Measurements from ENCODE around the gene DOCK9. TPM values are rescaled to one million over a fixed set of nuclear protein-coding genes. Genes with fewer than 3 reads are reported as not detected.
"Not testable (repeated sequence)": the region's sequence is repeated elsewhere in the genome, so short reads cannot be mapped to it uniquely, and the experiment has no call there.

DOCK9 gene
- total RNA-seq, 2 experiments from 2014 or later = 129 to 132 TPM

DNA sequence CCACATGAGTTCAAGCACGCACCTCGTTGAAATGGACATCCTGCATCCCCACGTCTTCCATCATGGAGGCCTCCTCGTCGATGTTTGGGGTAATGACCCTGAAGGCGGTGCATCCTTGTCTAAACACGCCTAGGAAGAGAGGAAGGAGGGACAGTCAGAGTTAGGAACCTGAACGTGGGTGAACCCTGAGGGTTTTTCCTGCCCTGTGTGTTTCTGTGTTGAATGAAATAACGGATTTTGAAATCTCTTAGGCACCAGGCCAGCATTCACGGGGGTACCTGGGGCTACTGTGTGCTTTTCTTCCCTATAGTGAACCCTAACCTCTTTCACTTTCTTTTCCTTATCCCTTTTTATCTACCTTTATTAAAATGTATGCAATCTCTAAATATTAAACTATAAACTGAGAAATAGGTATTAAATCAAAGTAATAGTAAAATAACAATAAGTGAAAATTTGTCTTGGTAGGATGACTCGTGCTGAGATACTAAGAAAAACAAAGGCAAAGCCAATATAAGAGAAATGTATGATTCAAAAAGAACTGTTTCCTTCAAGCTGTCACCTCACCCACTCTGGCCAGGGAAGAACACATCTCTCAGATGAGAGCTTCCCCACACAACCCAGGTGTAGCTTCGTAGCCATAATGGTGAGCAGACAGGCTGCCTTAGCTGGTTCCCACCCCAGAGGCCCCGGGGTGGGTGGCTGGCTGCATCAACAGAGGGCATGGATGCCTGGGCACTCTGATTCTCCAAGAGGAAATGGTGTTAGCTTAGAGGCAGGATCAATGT is 153.3 kb downstream of the DOCK9 start:
- Mint-ChIP-seq H3K4me3 (no peak overlapping the region), H3K27me3 (no peaks in the 10 kb centered on the region), H3K4me1 (peaks cover 21% of the 10 kb centered on the region), H3K27ac (peak overlapping the region; percentile 13), H3K36me3 (ENCODE audit: low read depth) (peaks cover 73% of the 10 kb centered on the region), H3K9me3 (no peaks in the 10 kb centered on the region)
- ChIA-PET CTCF (no interaction called here), POLR2A (no interaction called here)
- DNase-seq = no peak

DNA sequence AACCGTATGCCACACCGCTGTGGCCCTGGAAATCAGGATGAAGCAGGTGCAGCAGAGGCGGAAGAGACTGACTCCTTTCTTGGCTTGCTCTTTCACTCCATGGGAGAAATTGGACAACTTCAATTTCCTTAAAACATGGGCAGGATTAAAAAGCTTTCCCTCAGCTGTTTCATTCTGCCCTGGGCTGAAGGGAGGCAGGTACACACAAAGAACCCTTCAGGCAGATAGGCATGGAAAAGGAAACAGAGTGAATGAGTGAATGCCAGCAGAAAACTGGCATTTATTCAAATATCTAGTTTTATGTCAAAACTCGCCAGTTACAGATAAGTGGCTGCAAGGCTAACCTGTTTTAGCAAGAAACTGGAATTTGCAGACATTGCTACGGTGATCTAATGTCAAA is 154.4 kb downstream of the DOCK9 start:
- Mint-ChIP-seq H3K9me3 (no peaks in the 10 kb centered on the region), H3K27ac (no peak overlapping the region), H3K36me3 (ENCODE audit: low read depth) (peaks cover 64% of the 10 kb centered on the region), H3K27me3 (no peaks in the 10 kb centered on the region), H3K4me3 (no peak overlapping the region), H3K4me1 (peaks cover 21% of the 10 kb centered on the region)
- ChIA-PET POLR2A (no interaction called here), CTCF (no interaction called here)
- no peak for DNase-seq

DNA sequence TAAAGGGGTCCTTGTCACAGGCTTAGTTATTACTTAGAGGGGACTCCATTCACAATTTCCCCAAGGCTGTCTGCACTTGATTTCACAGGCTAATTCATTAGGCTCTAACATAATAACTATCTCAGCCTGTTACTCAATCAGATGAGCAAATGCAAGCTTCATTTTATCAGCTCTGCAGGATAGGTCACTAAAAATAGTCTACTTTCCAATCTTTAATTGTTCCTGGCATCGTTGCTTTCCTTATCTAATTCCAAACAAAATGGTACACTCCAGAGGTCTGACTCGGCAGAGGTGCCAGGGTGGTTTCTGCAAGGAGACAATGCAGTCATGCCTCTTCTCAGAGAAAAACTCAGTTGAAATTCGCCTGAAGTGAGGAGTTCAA is 155.6 kb downstream of the DOCK9 start:
- Mint-ChIP-seq H3K9me3 (no peaks in the 10 kb centered on the region), H3K36me3 (ENCODE audit: low read depth) (peaks cover 55% of the 10 kb centered on the region), H3K27ac (no peak overlapping the region), H3K4me1 (peaks cover 21% of the 10 kb centered on the region), H3K4me3 (no peak overlapping the region), H3K27me3 (no peaks in the 10 kb centered on the region)
- ChIA-PET POLR2A (no interaction called here), CTCF (no interaction called here)
- no peak for DNase-seq

DNA sequence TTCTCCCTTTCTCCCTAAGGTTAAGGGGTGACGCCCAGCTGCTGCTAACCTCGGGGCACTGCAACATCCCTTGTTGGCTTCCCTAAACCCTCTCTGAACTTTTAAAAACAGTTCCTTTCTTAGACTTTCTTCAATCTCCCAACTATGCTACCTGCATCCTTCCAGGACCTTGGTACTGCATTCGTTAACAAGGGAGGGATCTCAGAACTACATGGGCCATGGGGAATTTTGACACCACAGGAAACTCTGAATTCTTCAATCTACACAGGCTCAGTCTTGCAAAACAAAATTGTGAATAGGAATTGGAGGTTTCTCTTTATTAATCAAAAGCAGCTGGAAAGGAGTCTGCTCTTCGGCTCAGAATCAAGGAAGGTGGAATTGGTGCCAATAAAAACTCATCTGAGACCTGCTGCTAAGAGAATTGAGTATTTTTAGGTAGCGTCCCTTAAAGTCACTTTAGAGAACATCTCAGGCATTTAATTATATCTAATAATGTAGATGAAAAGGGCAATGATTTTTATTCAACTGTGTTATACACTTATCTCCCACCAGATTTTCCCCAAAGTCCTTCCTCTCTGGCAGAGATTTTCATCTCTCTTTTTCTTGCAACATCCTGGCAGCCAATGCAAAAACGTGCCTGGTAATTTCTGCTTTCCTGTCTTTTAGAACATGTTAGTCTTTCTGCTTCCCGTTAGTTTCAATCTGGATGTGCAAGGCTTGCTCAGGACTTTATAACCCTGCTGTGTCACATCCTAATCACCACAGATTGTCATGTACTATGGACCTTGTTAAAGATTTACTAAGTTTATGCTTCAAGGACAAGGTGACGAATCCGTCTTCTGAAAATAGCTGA is 156.3 kb downstream of the DOCK9 start:
- Mint-ChIP-seq H3K4me3 (no peak overlapping the region), H3K27me3 (no peaks in the 10 kb centered on the region), H3K9me3 (no peaks in the 10 kb centered on the region), H3K36me3 (ENCODE audit: low read depth) (peaks cover 55% of the 10 kb centered on the region), H3K4me1 (peaks cover 18% of the 10 kb centered on the region), H3K27ac (no peak overlapping the region)
- ChIA-PET CTCF (no interaction called here), POLR2A (no interaction called here)
- no peak for DNase-seq

DNA sequence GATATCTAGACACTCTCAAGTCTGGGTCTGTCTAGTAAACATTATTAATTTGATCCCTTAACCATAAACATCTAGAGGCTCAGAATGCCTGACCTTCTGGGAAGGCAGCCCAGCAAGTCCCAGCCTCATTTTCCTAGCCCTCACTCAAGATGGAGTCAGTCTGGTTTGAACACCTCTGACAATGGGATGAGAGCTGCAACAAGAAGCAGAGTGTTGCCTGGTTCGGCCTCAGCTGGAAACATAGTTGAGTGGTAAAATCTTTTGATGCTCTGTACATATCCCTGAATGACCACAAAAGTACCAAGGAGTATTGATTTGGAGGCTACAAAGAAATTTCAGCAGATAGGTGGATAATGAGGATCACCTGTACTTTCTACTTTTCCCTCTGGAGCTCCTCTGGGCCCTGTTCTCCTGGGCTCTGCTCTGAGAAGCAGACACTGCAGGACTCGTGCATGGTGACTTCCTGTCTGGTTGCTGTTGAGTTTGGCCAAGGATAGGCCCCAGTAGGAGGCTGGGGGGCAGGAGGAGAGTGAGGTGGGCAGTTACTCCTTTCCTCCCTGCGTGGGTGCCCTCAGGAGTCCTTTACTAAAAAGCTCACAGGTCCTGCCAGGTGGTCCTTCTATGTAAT is 157.0 kb downstream of the DOCK9 start:
- Mint-ChIP-seq H3K36me3 (ENCODE audit: low read depth) (peaks cover 54% of the 10 kb centered on the region), H3K27ac (no peak overlapping the region), H3K4me1 (peaks cover 11% of the 10 kb centered on the region), H3K27me3 (no peaks in the 10 kb centered on the region), H3K4me3 (no peak overlapping the region), H3K9me3 (no peaks in the 10 kb centered on the region)
- ChIA-PET CTCF (interaction anchor here (0.6 to 0.8 kb wide), 2 partner anchors 22 to 666 kb away, joined by 3 read pairs; no protein-coding TSS in a partner anchor), POLR2A (no interaction called here)
- DNase-seq = no peak

- H3K27ac Mint-ChIP-seq = no peak overlapping the region
- H3K27me3 Mint-ChIP-seq = no peaks in the 10 kb centered on the region
- peaks cover 53% of the 10 kb centered on the region for H3K36me3 Mint-ChIP-seq (ENCODE audit: low read depth)
- CTCF ChIA-PET = interaction anchor here (0.6 to 0.8 kb wide), 2 partner anchors 22 to 665 kb away, joined by 3 read pairs; no protein-coding TSS in a partner anchor
- H3K4me1 Mint-ChIP-seq = peaks cover 8% of the 10 kb centered on the region
- H3K4me3 Mint-ChIP-seq = no peak overlapping the region
- POLR2A ChIA-PET = no interaction called here
- no peaks in the 10 kb centered on the region for H3K9me3 Mint-ChIP-seq
- DNase-seq = no peak
Observed at GRCh38 chr13:98820300-98820699, 157.6 kb downstream of the DOCK9 start.

DNA sequence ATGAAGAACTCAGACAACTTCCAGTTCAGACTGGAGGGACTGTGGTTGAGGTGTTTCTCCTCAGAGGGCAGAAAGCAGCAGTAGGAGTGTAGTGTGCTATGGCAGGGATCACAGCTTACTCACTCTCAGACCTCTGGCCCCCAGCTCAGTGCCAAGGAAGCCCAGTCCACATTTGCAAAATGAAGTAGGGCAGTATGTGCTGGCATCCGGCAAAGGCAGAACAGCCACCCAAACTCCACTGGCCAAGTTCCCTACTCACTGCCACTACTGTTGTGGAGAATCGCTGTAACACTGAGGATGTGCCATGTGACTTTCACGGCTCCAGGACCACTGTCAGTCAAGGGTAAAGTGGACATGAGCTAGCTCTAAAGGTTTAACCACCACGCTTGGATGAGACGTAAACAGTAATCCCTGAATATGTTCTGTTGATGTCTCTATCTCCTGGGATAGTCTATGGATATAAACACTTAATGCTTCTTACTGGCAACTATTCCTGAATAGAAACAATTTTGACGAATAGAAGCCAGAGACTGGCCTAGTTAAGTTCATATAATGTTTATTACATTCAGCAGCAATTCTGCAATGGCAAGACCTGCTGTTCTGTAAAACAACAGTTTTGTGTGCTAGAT is 158.4 kb downstream of the DOCK9 start:
- H3K36me3 Mint-ChIP-seq (ENCODE audit: low read depth) = peaks cover 46% of the 10 kb centered on the region
- CTCF ChIA-PET = interaction anchor here (0.9 to 1.2 kb wide), 2 partner anchors 9 to 24 kb away, joined by 3 read pairs; no protein-coding TSS in a partner anchor
- no peak overlapping the region for H3K4me3 Mint-ChIP-seq

DNA sequence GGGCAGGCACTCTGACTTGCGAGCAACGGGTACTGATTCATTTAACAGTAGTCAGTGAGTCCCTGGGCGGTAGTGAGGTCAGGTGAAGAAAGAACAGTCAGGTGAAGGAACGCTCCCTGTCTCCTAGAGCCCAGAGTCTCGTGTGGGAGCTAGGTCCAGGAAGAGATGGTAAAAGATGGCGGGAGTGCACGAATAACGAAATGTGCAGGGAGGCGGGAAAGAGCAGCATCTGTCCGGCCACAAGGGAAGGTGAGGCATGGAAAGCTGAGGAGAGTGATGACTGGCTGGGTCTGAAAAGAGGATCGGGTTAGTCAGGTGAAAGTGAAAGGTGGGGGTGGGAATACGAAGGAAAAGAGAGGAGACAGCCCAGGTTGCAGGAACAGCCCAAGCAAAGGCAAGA is 161.5 kb downstream of the DOCK9 start:
- Mint-ChIP-seq H3K27ac (no peak overlapping the region), H3K9me3 (no peaks in the 10 kb centered on the region), H3K4me1 (no peaks in the 10 kb centered on the region), H3K36me3 (ENCODE audit: low read depth) (peaks cover 27% of the 10 kb centered on the region), H3K27me3 (no peaks in the 10 kb centered on the region), H3K4me3 (no peak overlapping the region)
- ChIA-PET POLR2A (no interaction called here), CTCF (no interaction called here)
- DNase-seq = no peak

More for the DNA sequence above, 158.4 kb downstream of the DOCK9 start:
- H3K27me3 Mint-ChIP-seq = no peaks in the 10 kb centered on the region
- POLR2A ChIA-PET = no interaction called here
- no peak overlapping the region for H3K27ac Mint-ChIP-seq
- H3K9me3 Mint-ChIP-seq = no peaks in the 10 kb centered on the region
- H3K4me1 Mint-ChIP-seq = peaks cover 3% of the 10 kb centered on the region
- no peak for DNase-seq

DNA sequence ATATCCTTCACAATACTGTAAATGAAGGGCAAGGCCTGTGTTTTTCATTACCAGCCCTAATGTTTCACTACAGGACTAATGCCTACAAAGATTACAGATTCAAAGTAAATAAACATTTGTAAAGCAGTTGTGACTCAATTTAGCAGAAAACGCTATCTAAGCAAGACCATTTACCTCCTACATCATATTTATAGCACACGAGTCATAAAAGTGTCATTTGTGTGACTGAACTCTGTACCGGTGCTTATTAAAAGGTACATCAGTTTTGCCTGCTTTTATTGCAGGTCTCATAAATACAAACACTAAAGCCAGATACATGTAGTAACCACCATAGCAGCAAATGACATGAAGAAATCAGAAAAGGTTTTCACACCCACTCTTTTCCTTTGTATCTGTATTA is 163.9 kb downstream of the DOCK9 start:
- no peak for DNase-seq
- Mint-ChIP-seq H3K9me3 (no peaks in the 10 kb centered on the region), H3K27ac (no peak overlapping the region), H3K27me3 (no peaks in the 10 kb centered on the region), H3K4me3 (no peak overlapping the region), H3K36me3 (ENCODE audit: low read depth) (peaks cover 27% of the 10 kb centered on the region), H3K4me1 (peaks cover 7% of the 10 kb centered on the region)
- POLR2A ChIA-PET = no interaction called here
- CTCF ChIA-PET = interaction anchor here (0.7 to 1.4 kb wide), 2 partner anchors 21 to 76 kb away, joined by 3 to 4 read pairs; no protein-coding TSS in a partner anchor

DNA sequence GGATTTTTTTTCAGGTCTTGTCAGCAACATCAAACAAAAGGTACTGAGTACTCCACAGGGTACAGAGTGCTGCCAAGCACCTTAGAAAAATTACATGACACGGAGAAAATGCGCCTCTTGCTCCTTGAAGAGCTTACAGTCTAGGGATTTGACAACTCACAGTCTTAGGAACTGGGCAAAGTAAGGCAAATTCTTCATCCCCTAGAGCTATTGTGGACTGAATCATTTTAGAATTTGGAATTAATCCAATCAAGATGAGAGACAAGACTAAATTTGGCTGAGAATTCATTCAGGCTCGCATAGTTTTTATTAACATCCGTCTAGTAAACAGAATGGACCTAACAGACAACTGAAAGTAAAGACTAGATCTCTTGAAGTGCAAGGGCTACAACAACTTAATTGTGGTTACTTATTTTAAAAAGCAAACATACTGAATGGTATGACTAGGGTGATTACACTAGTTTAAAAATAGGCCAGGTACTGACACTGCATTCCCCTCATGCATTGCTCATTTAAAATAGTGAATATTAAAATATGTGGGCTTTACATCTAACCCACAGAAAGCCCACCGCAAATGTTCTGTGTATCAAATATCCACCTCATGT is 165.6 kb downstream of the DOCK9 start:
- H3K4me1 Mint-ChIP-seq, DNase-seq, H3K9me3 Mint-ChIP-seq, POLR2A ChIA-PET, H3K4me3 Mint-ChIP-seq, H3K27me3 Mint-ChIP-seq, H3K27ac Mint-ChIP-seq: not testable (repeated sequence)
- CTCF ChIA-PET = interaction anchor here (1.4 kb wide), 1 partner anchor 23 kb away, joined by 4 read pairs; no protein-coding TSS in a partner anchor
- H3K36me3 Mint-ChIP-seq (ENCODE audit: low read depth) = peaks cover 37% of the 10 kb centered on the region

GRCh38 chr13:98810746-98811145 is 167.1 kb downstream of the DOCK9 start:
- H3K4me3 Mint-ChIP-seq = no peak overlapping the region
- H3K9me3 Mint-ChIP-seq = no peaks in the 10 kb centered on the region
- H3K27me3 Mint-ChIP-seq = no peaks in the 10 kb centered on the region
- peaks cover 32% of the 10 kb centered on the region for H3K36me3 Mint-ChIP-seq (ENCODE audit: low read depth)
- H3K27ac Mint-ChIP-seq = no peak overlapping the region
- ChIA-PET POLR2A (no interaction called here), CTCF (interaction anchor here (1.3 kb wide), 1 partner anchor 10 kb away, joined by 4 read pairs; no protein-coding TSS in a partner anchor)
- no peak for DNase-seq
- peaks cover 7% of the 10 kb centered on the region for H3K4me1 Mint-ChIP-seq

- Mint-ChIP-seq H3K36me3 (ENCODE audit: low read depth) (peaks cover 40% of the 10 kb centered on the region), H3K9me3 (no peaks in the 10 kb centered on the region)
- CTCF ChIA-PET = no interaction called here
Observed at GRCh38 chr13:98809345-98809777, 168.5 kb downstream of the DOCK9 start.

More at GRCh38 chr13:98809345-98809777, 168.5 kb downstream of the DOCK9 start:
- POLR2A ChIA-PET = no interaction called here
- Mint-ChIP-seq H3K4me3 (no peak overlapping the region), H3K27ac (no peak overlapping the region), H3K27me3 (no peaks in the 10 kb centered on the region), H3K4me1 (peaks cover 7% of the 10 kb centered on the region)
- no peak for DNase-seq
